Measurements from ENCODE around the gene PEX3.

DNA sequence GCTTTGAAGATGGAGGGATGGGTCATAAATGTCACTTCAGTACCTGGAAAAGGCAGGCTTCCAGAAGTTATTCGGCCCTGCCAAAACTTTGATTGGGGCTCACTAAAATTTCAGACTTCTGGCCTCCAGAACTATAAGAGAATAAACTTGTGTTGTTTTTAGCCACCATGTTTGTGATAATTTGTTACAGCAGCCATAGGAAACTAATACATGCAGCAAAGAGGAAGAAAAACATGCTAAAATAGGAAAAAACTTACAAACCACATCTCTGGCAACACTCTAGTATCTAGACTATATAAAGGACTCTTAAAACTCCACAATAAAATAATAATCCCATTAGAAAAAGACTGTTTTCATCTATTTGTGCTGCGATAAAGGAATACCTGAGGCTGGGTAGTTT lies 9.6 kb upstream of the PEX3 start:
- TF ChIP-seq POLR2A (IDR thresholded peaks at IDR 0.05; ENCODE audit: extremely low read depth, insufficient read length) (no peak), MYC (IDR thresholded peaks at IDR 0.05; ENCODE audit: low read depth, low read length) (no peak)
- TF ChIP-seq, protein P1, sequence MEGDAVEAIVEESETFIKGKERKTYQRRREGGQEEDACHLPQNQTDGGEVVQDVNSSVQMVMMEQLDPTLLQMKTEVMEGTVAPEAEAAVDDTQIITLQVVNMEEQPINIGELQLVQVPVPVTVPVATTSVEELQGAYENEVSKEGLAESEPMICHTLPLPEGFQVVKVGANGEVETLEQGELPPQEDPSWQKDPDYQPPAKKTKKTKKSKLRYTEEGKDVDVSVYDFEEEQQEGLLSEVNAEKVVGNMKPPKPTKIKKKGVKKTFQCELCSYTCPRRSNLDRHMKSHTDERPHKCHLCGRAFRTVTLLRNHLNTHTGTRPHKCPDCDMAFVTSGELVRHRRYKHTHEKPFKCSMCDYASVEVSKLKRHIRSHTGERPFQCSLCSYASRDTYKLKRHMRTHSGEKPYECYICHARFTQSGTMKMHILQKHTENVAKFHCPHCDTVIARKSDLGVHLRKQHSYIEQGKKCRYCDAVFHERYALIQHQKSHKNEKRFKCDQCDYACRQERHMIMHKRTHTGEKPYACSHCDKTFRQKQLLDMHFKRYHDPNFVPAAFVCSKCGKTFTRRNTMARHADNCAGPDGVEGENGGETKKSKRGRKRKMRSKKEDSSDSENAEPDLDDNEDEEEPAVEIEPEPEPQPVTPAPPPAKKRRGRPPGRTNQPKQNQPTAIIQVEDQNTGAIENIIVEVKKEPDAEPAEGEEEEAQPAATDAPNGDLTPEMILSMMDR (IDR thresholded peaks at IDR 0.05; ENCODE audit: low read depth, low read length), result no peak
